SHP77 treated with DMSO at 0.1 percent for 48 hours (cell line): Measurements from ENCODE around the gene NBAS.

Experiments used
- DNase-seq: peaks from one replicate; lab custom pipeline; 2025; lab: John Stamatoyannopoulos, UW

The NBAS gene

DNA sequence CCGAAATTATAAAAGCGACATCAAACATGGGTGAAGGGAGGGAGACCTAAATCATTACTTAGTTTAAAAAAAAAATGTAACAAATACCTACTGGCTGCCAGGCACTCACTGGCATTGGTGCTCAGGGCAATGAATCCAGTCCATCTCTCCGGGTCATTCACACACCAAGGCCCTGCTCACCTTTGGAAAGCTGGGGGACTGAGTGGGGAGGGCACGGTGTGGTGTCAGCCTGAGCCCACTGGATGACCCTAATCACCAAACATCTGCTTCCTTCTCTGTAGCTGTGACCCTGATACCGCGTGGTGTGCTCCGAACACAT lies 30.2 kb upstream of the NBAS start:
- no peak for DNase-seq

DNA sequence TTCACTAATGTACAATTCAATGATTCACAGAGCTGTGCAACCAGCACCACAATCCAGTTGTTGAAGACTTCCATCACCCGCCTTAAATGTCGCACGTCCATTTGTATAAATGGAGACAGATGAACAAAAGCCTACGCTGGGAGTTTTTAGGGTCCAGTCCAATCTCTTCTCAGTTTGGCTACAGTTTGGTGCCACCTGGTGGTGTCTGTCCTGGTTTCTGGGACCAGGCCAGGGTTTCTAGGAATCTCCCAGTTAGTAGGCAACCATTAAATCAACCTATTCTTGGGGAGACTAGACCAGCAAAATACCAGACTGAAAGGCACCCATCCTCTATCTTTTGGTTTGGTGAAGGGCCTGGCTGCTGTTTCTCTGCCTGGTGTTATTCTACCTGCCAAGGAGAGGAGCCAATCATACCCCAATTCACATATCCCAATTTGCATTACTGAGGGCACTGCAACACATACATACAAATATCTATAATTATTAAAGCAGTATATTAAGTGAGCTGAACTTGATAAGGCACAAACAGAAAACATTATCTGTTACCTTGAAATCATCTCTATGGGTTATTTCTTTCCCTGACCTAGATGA lies 27.3 kb upstream of the NBAS start:
- DNase-seq: peak; percentile 64

DNA sequence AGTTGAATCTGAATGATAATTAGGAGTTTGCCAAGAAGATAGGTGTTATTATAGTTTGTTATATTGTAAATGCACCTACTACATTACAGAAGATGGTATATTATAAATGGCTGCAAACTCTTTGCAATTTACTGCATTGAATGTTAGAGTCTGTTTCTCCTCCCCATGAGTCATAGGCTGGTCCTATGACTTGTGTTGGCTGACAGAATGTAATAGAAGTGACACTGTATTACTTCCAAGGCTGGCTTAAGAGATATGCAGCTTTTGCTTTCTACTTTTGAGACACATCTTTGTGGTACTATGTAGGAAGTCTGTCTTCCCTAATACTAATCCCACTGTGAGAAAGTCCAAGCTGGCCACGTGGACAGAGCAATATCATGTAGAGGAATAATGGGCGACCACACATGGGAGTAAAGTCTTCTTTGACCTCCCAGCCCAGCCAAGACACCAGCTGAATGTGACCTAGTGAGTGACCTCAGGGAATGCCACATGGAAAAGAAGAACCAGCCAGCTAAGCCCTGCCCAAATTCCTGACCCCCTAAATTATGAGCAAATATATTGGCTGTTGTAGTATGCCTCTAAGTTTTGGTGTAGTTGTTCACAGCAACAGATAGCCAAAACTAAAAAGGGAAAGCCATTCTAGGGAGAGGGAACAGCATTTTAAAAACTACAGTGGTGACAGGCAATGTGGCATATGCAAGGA lies 23.8 kb upstream of the NBAS start:
- no peak for DNase-seq

DNA sequence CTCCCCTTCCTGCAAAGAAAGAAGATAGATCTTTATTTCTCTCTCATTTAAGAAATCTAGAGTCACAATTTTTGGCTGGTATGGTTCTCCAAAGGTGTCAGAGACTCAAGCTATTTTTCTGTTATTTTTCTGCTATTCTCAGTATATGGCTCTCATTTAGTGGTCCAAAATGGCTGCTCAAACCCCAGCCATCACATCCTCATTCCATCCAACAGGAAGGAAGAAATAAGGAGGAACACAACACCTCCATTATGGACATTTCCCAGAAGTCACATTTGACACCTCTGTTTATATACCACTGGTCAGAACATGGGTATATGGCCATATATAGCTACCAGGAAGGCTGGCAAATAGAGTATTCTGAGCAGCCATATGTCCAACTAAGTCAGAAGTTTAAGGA lies 23.2 kb upstream of the NBAS start:
- no peak for DNase-seq

DNA sequence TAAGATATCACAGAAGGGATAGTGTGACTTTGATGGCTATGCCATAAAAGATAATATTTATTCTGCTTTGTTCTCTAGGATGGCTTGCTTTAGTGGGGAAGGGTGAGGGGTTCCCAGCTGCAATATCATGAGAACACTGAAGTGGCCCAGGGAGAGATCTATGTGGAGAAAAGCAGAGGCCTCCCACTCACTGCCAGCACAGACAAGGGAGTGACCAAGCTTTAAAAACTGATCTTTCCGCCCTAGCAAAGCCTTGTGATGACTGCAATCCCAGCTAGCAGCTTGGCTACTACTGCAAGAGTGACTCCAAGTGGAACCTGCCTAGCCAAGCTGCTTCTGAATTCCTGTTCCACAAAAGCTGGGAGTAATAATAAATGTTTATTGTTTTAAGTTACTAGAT lies 22.7 kb upstream of the NBAS start:
- DNase-seq: no peak

DNA sequence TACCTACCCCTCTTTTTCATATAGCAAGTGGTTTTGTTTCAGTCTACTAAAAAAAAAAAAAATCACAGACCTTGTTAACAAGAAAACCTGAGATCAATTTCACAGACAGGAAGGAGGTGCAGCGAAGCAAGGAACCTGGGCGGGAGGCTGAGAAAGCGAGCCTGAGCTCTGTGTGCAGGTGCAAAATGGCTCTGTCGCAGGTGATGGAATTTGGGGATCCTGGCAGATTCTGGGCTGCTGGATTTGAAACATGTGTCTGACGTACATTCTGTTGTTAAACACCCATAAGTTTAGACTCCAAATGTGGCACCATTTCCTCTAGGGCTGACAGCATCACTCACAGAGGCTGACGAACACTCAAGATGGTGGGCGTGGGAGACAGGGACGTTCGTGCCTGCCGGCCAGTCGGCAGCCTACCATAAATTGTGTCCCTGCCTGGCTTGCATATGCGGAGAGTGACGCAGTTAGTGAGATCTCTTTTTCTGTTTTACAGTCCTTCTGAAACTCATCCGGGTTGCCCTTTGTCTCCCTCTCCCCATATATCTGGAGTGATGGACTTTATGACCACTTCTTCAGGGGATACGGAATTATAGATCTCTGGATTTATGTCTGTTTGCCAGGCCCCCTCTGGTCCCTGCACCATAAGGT lies 21.7 kb upstream of the NBAS start:
- no peak for DNase-seq

DNA sequence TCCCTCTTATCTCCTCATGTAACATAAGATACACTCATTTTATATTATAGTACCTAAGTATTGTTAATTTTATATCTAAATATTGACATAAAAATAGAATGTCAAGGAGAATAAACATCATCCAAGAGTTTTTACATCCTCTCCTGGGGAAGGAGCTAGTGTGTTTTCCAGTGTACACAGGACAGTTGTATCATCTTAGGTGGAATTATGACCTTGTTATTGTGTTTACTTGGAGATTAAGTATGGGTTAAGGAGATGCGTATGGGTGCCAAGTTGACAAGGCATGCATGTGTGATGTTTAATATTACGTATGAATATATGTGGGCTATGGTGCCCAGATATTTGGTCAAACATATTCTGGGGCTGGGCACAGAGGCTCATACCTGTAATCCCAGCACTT lies 19.3 kb upstream of the NBAS start:
- no peak for DNase-seq

DNA sequence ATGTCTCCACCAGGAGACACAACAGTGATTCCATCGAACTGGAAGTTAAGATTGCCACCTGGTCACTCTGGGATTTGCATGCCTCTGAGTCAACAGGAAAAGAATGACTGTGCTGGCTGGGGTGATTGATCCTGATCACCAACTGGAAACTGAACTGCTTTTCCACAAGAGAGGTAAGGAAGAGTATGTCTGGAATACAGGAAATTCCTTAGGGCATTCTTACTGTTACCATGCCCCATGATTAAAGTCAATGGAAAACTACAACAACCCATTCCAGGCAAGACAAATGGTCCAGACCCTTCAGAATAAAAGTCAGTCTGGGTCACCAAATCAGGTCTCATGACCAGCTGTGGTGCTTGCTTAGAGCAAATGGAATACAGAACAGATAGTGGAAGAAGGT lies 18.5 kb upstream of the NBAS start:
- DNase-seq: no peak

DNA sequence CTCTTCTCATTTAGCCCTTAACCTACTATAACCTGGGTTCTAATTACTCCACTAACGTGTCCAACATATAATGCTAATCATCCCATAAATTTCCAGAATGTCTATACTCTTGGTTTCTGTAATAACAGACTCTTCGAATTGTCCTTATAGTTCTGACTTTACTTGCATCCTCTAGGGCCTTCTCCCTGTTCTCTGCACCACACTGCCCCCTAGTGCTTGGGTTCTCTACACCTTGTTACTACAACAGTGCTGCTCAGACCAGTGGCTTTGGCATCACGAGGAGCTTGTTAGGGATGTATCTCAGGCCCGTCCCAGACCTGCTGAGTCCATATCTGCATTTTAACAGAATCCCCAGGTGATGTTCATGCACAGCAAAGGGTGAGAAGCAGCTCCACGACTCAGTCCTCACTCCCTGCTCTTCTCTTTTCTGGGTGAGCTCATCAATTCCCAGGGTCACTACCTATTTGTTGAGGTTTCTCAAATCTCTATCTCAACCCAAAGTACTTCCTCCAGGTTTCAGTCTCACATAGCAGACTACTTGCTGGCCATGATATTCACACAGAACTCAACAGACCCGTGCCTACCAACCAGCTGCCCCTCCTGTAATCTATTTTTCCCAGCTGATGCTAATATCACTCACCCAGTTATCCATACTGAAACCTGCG lies 16.1 kb upstream of the NBAS start:
- peak; percentile 81 for DNase-seq

DNA sequence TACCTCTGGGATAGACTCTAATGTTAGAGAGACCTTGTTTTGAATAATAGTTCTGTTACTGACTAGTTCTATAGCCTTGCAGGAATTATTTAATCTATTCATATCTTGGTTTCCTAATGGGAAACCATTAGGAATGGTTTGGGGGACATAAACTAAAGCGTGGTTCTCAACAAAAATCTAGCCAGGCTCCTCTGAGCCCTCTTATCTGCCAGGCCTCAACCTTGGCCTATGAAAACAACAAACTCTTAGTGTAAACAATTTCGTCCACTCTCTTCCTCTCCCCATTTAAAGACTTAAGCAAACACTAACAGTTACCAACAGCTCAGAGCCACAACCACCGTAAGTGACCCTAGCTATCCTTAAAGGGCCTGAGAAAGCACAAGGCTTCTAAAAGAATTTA lies 10.6 kb upstream of the NBAS start:
- DNase-seq: no peak

DNA sequence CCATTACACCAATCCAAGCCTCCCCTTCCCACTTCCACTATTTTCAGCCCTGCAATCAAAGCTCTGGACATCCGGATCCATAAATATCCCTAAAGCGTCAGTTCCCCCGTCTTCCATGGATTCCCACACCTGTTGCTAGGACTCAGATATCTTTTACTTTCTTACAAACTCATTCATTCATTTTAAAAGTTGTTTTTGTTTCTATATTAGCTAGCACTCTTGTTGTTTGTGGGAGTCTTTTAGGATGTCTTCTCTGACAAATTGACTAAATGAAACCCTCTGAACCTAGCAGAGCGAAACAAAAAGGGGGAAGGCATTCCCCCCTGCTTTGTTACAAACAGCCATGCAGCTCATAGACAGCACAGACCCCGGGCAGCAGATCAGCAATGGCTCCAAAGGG lies 9.0 kb upstream of the NBAS start:
- DNase-seq: no peak

DNA sequence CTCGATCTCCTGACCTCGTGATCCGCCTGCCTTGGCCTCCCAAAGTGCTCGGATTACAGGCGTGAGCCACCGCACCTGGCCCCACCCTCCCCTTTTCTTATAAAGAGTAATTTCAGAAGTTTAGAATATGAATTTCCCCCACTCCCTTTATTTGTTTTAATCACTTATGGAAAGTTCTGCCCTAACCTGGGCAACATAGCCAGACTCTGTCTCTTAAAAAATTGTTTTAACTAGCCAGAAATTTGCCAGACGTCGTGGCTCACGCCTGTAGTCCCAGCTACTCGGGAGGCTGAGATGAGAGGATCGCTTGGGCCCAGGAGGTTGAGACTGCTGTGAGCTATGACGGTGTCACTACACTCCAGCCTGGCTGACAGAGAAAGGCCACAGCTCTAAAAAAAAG lies 7.7 kb upstream of the NBAS start:
- DNase-seq: no peak

DNA sequence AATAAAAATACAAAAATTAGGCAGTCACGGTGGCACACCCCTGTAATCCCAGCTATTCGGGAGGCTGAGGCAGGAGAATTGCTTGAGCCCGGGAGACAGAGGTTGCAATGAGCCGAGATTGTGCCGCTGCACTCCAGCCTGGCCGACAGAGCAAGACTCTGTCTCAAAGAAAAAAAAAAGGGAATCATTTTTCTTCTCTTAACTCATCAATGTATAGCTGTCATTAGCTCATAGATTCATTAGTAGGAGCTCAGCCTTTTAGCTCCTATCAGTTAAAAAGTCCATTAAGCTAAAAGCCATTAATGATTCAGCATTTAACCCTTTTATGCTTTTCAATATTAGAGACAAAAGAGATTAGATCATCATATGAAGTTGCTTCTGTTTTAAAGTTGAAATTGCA lies 5.8 kb upstream of the NBAS start:
- DNase-seq: no peak

DNA sequence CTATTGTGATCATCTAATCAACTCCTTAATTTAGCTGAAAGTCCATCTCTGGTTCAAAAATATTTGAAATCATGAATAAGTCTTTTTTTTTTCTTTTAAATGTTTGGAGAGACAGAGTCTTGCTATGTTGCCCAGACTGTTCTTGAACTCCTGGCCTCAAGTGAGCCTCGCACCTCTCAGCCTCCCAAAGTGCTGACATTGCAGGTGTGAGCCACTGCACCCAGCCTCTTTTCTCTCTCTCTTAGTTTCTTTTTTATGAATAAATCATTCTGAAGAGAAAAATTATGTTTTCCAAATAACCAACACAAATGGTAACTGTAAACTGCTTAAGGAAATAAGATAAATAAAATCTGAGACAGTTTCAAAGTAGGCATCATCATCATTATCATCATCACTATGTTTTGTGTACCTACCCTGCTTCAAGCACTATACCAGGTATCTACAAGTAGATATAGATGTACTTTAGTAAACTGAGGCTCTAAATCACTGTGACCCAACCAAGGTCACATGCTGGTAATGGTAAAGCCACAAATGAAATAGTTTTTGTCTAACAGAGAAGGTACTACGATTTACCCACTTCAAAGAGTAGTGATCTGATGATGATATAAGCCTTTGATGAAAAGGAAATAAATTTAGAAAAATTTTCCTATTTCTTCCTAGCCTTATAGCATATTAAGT lies 5.0 kb upstream of the NBAS start:
- DNase-seq: no peak

DNA sequence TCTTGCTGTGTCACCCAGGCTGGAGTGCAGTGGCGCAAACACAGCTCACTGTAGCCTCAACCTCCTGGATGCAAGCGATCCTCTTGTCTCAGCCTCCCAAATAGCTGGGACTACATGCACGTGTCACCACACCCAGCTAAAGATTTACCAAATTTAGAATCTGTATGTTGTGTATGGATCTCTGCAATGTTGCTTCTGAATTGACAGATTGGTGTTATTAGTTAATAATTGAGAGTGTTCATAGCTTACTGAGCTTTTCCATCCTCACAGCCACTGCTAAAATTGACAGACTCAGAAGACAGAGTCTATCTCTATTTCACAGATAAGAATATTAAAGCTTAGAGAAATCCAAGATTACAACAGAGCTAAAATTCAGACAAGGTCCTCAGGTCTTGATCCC lies 4.3 kb upstream of the NBAS start:
- DNase-seq: no peak

DNA sequence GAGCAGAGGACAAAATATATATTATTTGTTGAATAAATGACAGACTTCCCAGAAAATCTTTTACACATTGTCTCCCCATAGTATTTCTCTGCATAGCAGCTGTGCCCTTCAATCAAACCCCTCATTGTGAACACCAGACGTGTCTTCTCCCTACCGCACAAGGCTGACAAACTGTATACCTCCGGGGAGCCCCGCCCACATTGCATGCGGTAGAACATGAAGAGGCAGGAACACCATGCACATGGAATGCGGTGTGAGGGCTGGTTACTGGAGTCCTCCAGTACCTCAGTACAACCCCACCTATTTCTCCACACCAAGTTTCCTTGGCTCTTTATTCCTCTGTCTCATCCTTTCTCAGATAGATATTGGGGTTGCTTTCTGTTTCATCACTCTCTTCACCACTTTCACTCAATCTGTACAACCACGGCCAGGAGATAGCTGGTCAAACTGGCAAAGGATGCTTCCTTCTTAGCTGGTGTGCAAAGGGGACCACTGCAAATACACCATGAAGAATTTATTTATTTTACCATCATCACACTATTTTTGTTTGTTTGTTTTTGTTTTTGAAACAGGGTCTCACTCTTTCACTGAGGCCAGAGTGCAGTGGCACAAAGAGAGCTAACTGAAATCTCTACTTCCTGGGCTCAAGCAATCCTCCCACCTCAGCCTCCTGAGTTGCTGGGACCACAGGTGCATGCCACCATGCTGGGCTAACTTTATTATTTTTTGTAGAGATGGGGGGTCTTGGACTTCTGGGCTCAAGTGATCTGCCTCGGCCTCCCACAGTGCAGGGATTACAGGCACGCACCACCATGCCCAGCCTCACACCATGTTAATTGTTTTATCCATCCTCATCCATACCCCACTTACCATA lies 2.3 kb upstream of the NBAS start:
- DNase-seq: no peak

DNA sequence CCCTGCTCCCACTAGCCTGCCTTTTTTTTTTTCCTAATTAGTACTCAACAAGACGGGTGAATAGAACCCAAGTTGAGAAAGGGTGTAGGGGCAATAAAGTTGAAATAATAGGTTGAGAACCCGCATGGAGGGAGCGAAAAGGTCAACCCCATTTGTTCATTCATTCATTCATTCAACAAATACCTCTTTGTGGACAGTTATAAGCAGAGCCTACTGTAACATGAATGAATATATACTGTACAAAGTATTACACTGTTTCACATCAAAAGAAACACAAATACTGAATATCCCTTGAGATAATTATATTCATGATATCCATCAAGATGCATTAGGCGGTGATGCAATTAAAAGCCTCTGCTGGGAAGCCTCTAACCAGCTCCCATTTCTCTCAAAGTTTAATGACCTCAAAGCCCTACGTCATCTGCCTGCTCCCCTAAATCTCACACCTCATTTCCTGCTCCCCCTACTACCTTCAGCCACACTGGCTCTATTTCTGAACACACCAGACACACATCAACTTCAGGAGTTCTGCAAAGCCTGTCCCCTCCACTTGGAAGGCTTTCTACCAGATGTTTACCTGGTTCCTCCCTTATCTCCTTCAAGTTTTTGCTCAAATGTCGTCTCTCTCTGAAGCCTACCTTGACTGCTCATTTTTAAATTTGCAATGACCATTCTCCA lies 1.4 kb upstream of the NBAS start:
- no peak for DNase-seq

DNA sequence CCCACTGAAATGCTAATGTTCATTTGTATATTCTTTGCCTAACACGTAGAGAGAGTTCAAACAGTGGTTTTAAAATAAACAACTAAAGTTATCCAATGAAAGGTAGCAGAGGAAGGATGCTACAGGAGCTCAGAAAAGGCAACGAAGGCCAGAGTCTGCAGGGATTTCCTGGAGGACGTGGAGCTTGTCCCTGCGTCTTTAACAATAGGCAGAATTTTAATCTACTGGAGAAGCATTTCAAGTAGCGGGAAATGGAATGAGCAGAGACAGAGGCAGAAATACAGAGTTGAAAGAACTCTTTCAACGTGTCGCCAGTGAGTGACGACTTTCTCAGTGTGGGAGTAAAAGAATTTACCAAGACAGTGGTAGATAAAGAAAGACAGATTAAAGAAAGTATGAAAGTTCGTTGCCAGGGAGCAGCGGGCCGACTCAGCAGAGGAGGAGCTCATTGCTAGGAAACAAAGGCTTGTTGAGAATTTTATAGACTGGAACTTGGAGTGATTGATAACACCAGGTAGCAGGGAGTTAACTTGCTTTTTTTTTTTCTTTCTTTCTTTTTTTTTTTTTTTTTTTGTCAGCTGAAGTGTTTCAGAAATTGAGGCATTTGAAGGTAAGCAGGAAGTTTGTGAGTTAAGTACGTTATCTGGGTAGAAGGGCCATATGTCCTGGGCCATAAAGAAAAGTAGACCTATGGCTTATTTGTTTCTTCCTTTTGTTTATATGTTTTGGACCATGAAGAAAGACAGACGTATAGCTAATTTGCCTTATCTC lies 625 bp upstream of the NBAS start:
- DNase-seq: peak; percentile 73

DNA sequence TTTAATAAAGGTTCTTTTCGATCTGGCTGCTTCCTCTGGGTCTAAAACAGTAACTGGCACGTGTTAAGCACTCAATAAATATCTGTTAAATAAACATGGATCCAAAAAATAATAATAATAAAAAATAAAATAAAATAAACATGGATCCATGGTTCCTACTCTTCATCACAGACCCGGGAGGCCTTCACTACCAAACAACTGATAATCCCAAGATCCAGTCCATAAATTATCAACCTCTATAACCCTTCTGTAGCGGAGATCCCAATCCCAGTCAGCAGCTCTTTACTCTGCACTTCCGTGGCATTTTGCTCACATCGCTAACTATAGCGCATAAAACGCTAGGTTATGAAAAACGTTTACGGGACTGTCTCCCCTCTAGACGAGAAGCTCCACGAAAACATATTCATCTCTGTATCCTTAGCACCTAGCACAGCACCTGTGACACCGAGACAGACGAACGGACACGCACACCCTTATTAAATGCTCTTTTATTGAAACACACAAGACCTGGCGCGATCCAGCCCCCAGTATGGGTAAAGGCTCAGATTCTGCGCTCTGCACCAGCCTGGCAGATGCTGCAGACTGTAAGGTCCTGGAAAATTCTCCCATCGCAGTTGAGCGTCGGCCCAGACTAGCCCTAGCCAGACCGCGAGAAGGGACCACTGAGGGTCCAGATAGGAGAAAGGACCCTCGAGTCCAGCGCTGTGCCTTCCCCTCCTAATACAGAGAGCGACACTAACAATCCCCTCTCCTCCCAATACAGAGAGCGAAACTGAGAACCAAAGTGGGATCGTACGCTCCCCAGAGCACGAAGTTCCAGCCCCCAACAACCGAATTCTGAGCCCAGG lies 770 bp downstream of the NBAS start:
- peak; percentile 41 for DNase-seq
